Kidney tubule cell (primary cell): Measurements from ENCODE around the gene SMIM35.

Source experiments
- DNase-seq: peaks from one replicate; pipeline ENCODE4 v3.0.0-alpha.2; 2018; ENCODE audit warnings: low spot score

The SMIM35 gene

GRCh38 chr11:118057251-118058145 lies 29.3 kb downstream of the SMIM35 start:
- DNase-seq: no peak

DNA sequence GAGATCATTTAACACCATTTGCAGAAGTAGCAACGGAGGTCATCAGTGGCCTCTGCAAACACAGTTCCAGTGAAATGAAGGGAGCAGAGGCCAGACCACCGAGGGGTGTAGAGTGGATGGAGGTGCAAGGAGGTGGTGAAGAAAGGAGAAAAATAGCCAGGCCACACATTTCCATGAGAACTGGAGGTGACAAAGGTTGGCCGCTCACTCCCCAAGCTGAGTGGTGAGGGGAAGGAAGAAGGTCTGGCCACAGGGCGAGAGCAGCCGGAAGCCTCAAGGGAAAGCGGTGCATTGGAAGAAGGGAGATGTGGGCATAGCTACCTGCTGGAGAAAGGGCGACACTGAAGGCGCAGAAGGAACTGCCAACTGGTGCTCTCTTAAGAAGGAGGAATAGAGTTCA lies 30.0 kb downstream of the SMIM35 start:
- DNase-seq: no peak

DNA sequence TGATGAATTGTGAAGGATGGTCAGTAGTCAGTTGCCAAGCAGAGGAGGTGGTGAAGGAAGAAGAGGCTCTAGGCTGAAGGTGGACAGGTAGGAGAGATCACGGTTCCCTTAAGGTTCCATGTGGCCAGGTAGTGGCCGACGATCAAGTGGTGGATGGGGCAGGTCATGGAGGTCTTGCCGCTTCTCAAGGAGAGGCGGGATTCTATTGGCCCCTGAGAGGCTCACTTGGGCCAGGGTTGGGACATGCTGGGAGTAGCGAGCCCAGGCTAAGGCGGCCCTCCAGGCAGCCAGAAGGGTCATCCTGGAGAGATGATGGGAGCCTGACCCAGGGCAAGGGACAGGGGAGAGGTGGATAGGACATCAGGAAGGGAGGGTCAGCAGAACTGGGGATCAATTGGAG lies 30.8 kb downstream of the SMIM35 start:
- no peak for DNase-seq

DNA sequence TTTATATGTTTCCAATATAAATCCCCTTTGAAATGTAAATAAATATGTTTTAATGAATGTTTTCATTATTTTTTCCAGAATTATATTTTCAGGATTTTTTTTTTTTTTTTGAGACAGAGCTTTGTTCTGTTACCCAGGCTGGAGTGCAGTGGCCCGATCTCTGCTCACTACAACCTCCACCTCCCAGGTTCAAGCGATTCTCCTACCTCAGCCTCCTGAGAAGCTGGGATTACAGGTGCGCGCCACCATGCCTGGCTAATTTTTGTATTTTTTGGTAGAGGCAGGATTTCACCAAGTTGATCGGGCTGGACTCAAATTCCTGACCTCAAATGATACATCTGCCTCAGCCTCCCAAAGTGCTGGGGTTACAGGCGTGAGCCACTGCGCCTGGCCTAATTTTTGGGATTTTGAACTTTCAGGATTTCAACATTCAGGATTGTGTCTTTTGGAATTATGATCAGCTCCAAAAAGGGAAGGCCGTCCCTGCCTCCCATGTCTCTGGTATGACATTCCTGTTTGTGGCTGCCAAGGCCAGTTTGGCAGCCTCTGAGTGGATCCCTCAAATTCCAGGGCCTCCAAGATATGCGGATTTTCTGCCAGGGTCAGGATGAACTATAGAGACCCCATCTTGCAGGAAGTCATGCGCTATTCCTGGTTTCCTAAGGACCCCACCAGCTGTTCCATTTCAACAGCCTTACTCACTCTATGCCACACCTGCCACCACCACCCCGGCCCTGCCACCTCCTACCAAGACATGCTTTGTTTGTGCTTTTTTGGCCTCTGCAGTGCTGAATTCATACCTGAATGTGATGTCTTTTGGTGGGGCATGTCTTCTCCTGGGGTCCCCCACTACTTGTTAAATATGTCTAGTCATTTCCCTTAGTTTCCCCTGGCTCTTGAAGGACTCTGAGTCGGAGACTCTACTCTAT lies 31.8 kb downstream of the SMIM35 start:
- DNase-seq: no peak

- DNase-seq: no peak
Observed at GRCh38 chr11:118052581-118053206, 34.1 kb downstream of the SMIM35 start.

DNA sequence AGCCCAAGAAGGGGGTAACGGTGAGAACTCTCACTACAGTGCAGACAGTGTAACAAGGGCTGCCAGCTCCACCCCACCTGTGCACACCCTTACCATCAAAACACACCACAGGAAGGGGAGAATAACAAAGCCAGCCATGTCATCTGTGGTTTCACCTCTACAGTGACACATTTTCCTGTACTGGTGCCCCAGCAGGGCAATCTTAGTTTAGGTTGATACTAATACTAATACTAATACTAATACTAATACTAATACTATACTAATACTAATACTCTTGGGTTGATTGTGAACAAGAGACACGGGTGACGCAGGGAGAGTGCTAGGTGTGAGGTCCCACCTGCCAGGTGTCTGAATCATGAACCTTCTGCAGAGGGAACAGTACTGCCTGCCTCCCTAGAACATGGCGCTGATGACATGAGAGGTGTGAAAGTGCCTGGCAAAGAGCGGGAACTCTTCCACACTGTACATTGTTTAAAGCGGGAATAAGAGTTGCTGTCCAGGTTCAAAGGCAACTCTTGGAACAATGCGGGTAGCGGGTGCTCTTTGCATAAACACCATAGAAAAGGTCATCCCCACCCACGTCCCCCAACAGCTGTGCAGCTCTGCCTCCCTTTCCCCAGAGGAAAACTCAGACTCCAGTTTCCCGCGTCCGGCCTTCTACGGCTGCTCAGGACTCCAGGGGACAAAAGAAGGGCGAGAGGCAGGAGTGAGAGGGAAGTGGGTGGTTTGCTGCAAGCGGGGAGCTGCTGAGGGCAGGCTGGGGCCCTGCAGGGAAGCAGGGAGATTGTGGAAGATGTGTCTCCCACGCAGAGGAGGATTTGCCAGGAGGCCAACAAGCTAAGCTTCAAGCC lies 34.9 kb downstream of the SMIM35 start:
- no peak for DNase-seq

- no peak for DNase-seq
Observed at GRCh38 chr11:118051136-118051610, 35.6 kb downstream of the SMIM35 start.

DNA sequence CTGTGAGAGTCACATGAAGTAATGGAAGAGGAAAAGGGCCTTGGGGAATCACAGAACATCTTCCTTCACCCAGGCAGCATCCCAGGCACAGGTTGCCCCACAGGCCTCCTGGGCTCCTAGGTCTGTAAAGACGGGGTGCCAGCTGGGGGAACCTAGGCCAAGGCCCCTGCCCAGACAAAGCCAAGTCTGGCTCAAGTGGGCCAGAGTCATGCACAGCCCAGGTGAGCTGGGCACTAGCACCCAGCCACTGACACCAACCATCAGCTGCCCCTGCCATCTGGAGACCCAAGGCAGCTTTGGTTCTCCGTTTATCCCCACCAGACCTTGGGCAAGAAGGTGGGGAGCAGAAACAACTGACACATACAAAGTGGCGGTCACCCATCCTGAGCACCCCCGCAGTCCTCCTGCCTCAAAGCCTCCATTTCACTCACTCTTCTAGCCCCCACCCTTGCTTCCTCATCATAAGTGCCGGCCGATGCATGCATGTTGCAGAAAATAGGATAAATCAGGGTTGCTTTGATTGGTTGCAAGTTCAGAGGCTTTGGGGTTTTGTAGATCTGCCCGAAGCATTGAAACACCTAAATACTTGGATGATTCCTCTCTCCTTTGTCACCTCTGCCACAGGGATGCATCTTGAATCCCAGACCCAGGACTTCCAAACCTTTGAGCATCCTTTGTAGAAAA lies 36.4 kb downstream of the SMIM35 start:
- no peak for DNase-seq

GRCh38 chr11:118049771-118050170 lies 37.0 kb downstream of the SMIM35 start:
- DNase-seq: no peak

GRCh38 chr11:118048472-118049370 lies 38.0 kb downstream of the SMIM35 start:
- no peak for DNase-seq

- DNase-seq: no peak
Observed at GRCh38 chr11:118047749-118048148, 39.0 kb downstream of the SMIM35 start.

- DNase-seq: no peak
Observed at GRCh38 chr11:118046964-118047700, 39.6 kb downstream of the SMIM35 start.

- no peak for DNase-seq
Observed at GRCh38 chr11:118046051-118046963, 40.5 kb downstream of the SMIM35 start.

DNA sequence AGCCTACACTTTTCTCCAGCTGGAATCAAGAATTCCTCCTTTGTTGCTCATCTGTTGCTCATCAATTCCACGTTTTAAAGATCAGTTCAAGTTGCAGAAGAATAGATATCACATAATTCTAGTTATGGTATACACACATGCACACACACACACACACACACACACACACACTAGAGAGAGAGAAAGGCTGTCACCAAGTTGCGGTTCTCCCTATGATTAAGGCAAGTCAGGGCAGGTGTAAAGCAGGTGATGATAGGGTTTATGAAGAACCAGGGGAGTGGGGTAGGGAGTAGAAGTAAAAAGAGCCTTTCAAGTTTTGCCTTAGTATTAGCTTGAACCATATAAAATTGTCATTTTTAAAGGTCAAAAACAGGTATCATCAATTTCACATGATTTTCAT lies 41.6 kb downstream of the SMIM35 start:
- DNase-seq: no peak

DNA sequence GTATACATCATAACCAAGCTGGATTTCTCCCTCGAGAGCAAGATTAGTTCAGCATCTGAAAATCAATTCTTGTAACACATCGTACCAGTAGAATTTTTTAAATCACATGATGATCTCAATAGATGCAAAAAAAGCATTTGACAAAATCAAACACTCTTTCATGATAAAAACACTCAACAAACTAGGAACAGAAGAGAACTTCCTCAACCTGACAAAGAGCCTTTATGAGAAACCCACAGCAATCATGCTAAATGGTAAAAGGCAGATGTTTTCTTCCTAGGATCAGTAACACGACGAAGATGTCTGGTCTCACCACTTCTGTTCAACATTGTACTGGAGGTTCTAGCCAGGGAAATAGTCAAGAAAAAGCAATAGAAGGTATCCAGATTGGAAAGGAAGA lies 44.0 kb downstream of the SMIM35 start:
- DNase-seq: no peak

DNA sequence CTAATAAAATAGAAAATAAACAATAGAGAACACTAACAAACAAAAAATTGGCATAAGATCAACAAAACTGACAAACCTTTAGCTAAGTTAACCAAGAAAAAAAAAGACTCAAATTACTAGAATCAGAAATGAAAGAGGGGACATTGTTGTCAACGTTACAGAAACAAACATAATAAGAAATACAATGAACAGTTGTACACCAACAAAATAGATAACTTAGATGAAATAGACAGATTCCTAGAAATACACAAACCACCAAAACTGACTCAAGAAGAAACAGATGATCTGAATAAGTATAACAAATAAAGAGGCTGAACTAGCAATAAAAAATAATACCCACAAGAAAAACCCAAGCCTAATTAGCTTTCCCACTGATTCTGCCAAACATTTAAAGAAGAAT lies 44.6 kb downstream of the SMIM35 start:
- DNase-seq: no peak

DNA sequence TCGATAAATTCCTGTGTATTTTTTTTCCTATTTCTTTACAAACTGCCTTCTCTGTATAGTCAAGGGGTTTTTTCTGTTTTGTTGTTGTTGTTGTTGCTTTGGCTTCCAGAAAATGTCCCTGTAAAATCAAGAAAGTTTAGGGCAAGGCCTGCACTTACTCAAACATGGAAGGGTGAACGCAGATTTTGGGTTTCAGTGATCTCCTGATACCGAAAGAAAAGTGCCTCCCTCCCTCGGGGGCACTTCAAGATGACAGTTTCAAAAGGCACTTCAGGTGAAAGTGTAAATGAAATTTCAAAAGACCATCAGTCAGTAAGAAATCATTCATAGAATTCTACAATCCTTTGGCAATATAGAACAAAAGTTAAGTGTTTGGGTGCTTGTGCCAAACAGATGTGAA lies 53.3 kb downstream of the SMIM35 start:
- DNase-seq: no peak

DNA sequence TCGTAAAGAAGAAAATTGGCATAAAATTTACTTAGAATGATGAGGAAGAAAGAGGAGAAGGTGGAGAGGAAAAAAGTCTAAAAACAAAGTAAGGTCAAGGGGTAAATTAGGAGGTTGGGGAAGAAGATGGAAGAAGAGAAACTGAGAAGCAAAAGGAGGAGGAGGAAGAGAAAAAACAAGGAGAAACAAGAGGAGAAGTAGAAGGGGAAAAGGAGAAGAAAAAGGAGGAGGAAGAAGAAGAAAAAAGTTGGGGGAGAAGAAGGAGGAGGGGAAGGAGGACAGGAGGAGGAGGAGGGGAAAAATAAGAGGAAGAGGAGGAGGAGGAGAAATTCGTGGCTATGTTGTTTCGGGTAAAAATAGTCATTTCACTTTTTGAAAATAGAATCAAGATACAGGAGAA lies 58.1 kb downstream of the SMIM35 start:
- no peak for DNase-seq
